ENCODE measurements around the gene WWOX.

DNA sequence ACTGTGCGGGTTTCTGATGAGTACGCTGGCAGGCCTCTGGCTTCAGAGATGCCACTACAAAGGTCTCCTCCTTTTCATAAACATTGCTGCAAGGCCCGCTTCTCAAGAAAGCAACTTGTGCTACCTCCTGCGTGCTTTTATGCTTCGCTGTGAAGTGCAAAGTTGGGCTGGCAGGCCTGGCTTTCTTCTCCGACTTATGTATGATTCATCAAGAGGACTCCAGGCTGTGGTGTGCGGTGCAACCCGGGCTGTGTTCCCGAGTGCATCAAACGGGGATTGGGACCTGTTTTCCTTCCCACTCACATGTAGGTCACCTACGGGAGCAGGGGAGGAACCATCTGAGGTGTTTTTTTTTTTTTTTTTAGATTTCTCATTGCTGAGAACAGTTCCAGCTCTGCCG lies 534.1 kb downstream of the WWOX start:
- TF ChIP-seq, protein P1, sequence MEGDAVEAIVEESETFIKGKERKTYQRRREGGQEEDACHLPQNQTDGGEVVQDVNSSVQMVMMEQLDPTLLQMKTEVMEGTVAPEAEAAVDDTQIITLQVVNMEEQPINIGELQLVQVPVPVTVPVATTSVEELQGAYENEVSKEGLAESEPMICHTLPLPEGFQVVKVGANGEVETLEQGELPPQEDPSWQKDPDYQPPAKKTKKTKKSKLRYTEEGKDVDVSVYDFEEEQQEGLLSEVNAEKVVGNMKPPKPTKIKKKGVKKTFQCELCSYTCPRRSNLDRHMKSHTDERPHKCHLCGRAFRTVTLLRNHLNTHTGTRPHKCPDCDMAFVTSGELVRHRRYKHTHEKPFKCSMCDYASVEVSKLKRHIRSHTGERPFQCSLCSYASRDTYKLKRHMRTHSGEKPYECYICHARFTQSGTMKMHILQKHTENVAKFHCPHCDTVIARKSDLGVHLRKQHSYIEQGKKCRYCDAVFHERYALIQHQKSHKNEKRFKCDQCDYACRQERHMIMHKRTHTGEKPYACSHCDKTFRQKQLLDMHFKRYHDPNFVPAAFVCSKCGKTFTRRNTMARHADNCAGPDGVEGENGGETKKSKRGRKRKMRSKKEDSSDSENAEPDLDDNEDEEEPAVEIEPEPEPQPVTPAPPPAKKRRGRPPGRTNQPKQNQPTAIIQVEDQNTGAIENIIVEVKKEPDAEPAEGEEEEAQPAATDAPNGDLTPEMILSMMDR (conservative IDR thresholded peaks at IDR 0.05) = no peak
- no peak for TF ChIP-seq EZH2 (IDR thresholded peaks at IDR 0.05; ENCODE audit: low read depth)

All from PC-9 (cell line).